ENCODE data around the gene EXOC6B. TPM values are rescaled to one million over a fixed set of nuclear protein-coding genes. Genes with fewer than 3 reads are reported as not detected.

The EXOC6B gene
- total RNA-seq, 2 experiments from 2014 or later, result 16.9 to 17.5 TPM

GRCh38 chr2:72442270-72442669, 383.6 kb downstream of the EXOC6B start:
- intact Hi-C loops (cut with DNase I, micrococcal nuclease), result no loop called here
- Mint-ChIP-seq H3K4me3 (no peak overlapping the region), H3K27ac (no peak overlapping the region), H3K9me3 (peaks cover 14% of the 10 kb centered on the region), H3K4me1 (ENCODE audit: low read depth) (no peaks in the 10 kb centered on the region), H3K27me3 (no peaks in the 10 kb centered on the region), H3K36me3 (ENCODE audit: low read depth) (peaks cover 87% of the 10 kb centered on the region)
- H3K9me3 ChIP-seq (ENCODE audit: control insufficient read depth in 1 of 2, insufficient read depth in 1 of 2, low read length in 2 of 2), result peaks cover 0 to 12% of the 10 kb centered on the region in 2 experiments
- TF ChIP-seq, protein P1, sequence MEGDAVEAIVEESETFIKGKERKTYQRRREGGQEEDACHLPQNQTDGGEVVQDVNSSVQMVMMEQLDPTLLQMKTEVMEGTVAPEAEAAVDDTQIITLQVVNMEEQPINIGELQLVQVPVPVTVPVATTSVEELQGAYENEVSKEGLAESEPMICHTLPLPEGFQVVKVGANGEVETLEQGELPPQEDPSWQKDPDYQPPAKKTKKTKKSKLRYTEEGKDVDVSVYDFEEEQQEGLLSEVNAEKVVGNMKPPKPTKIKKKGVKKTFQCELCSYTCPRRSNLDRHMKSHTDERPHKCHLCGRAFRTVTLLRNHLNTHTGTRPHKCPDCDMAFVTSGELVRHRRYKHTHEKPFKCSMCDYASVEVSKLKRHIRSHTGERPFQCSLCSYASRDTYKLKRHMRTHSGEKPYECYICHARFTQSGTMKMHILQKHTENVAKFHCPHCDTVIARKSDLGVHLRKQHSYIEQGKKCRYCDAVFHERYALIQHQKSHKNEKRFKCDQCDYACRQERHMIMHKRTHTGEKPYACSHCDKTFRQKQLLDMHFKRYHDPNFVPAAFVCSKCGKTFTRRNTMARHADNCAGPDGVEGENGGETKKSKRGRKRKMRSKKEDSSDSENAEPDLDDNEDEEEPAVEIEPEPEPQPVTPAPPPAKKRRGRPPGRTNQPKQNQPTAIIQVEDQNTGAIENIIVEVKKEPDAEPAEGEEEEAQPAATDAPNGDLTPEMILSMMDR (IDR thresholded peaks at IDR 0.05), result no peak
- H3K4me1 ChIP-seq (ENCODE audit: insufficient read depth, low read length), result no peaks in the 10 kb centered on the region
- CTCF ChIA-PET, result no interaction called here
- H3K4me3 ChIP-seq (ENCODE audit: low read length), result no peak overlapping the region
- POLR2A ChIA-PET, result no interaction called here
- no peak overlapping the region for H3K27ac ChIP-seq (ENCODE audit: low read depth in 1 of 2, low read length in 2 of 2)
- DNase-seq (no peak), ATAC-seq (ENCODE audit: poor library complexity) (no peak)
- no peaks in the 10 kb centered on the region for H3K27me3 ChIP-seq (ENCODE audit: control insufficient read depth in 1 of 2, insufficient read depth in 2 of 2, low read length in 2 of 2)
- no peaks in the 10 kb centered on the region for H3K36me3 ChIP-seq (ENCODE audit: insufficient read depth, low read length)

- Mint-ChIP-seq H3K27me3 (no peaks in the 10 kb centered on the region), H3K4me1 (ENCODE audit: low read depth) (no peaks in the 10 kb centered on the region), H3K27ac (no peak overlapping the region), H3K9me3 (peaks cover 20% of the 10 kb centered on the region), H3K4me3 (no peak overlapping the region), H3K36me3 (ENCODE audit: low read depth) (peaks cover 84% of the 10 kb centered on the region)
- ATAC-seq (ENCODE audit: poor library complexity) (no peak), DNase-seq (no peak)
- POLR2A ChIA-PET, result no interaction called here
- no peaks in the 10 kb centered on the region for H3K36me3 ChIP-seq (ENCODE audit: insufficient read depth, low read length)
- H3K27ac ChIP-seq (ENCODE audit: low read depth in 1 of 2, low read length in 2 of 2), result no peak overlapping the region
- TF ChIP-seq, protein P1 (IDR thresholded peaks at IDR 0.05), result no peak
- no peaks in the 10 kb centered on the region for H3K4me1 ChIP-seq (ENCODE audit: insufficient read depth, low read length)
- intact Hi-C loops (cut with DNase I, micrococcal nuclease), result no loop called here
- CTCF ChIA-PET, result no interaction called here
- no peaks in the 10 kb centered on the region for H3K27me3 ChIP-seq (ENCODE audit: control insufficient read depth in 1 of 2, insufficient read depth in 2 of 2, low read length in 2 of 2)
- peaks cover 0 to 12% of the 10 kb centered on the region in 2 experiments for H3K9me3 ChIP-seq (ENCODE audit: control insufficient read depth in 1 of 2, insufficient read depth in 1 of 2, low read length in 2 of 2)
- no peak overlapping the region for H3K4me3 ChIP-seq (ENCODE audit: low read length)
These were observed 385.9 kb downstream of the EXOC6B start for GRCh38 chr2:72439892-72440291.

- H3K36me3 ChIP-seq (ENCODE audit: insufficient read depth, low read length), result no peaks in the 10 kb centered on the region
- H3K4me1 Mint-ChIP-seq (ENCODE audit: low read depth), result no peaks in the 10 kb centered on the region
- no peak overlapping the region for H3K27ac Mint-ChIP-seq
- H3K36me3 Mint-ChIP-seq (ENCODE audit: low read depth), result peaks cover 83% of the 10 kb centered on the region
- H3K27ac ChIP-seq (ENCODE audit: low read depth in 1 of 2, low read length in 2 of 2), result no peak overlapping the region
- H3K4me3 ChIP-seq (ENCODE audit: low read length), result no peak overlapping the region
- no peaks in the 10 kb centered on the region for H3K27me3 ChIP-seq (ENCODE audit: control insufficient read depth in 1 of 2, insufficient read depth in 2 of 2, low read length in 2 of 2)
- intact Hi-C loops (cut with DNase I, micrococcal nuclease), result no loop called here
- H3K4me3 Mint-ChIP-seq, result no peak overlapping the region
- TF ChIP-seq, protein P1 (IDR thresholded peaks at IDR 0.05), result no peak
- H3K27me3 Mint-ChIP-seq, result no peaks in the 10 kb centered on the region
- ChIA-PET POLR2A (no interaction called here), CTCF (no interaction called here)
- peaks cover 0 to 5% of the 10 kb centered on the region in 2 experiments for H3K9me3 ChIP-seq (ENCODE audit: control insufficient read depth in 1 of 2, insufficient read depth in 1 of 2, low read length in 2 of 2)
- peaks cover 23% of the 10 kb centered on the region for H3K9me3 Mint-ChIP-seq
- no peak for ATAC-seq (ENCODE audit: poor library complexity)
- DNase-seq, result no peak
- H3K4me1 ChIP-seq (ENCODE audit: insufficient read depth, low read length), result no peaks in the 10 kb centered on the region
These were observed 387.5 kb downstream of the EXOC6B start for GRCh38 chr2:72438364-72438763.
